GM20000 (cell line): ENCODE data around the gene STK17A.

Source experiments
- DNase-seq: peaks from one replicate; pipeline ENCODE4 v3.0.0; 2012; ENCODE audit warnings: low spot score
- TF ChIP-seq, protein P1 (sequence below): IDR thresholded peaks from 2 replicates; pipeline ENCODE4 v1.5.1; 2012; ENCODE audit warnings: mild to moderate bottlenecking, control low read depth; ENCODE audit errors: extremely low read depth, missing control alignments

Gene STK17A

GRCh38 chr7:43647673-43648472 is 65.0 kb downstream of the STK17A start:
- TF ChIP-seq, protein P1, sequence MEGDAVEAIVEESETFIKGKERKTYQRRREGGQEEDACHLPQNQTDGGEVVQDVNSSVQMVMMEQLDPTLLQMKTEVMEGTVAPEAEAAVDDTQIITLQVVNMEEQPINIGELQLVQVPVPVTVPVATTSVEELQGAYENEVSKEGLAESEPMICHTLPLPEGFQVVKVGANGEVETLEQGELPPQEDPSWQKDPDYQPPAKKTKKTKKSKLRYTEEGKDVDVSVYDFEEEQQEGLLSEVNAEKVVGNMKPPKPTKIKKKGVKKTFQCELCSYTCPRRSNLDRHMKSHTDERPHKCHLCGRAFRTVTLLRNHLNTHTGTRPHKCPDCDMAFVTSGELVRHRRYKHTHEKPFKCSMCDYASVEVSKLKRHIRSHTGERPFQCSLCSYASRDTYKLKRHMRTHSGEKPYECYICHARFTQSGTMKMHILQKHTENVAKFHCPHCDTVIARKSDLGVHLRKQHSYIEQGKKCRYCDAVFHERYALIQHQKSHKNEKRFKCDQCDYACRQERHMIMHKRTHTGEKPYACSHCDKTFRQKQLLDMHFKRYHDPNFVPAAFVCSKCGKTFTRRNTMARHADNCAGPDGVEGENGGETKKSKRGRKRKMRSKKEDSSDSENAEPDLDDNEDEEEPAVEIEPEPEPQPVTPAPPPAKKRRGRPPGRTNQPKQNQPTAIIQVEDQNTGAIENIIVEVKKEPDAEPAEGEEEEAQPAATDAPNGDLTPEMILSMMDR: no peak
- peak; percentile 31 for DNase-seq

GRCh38 chr7:43648473-43649406 is 65.8 kb downstream of the STK17A start:
- TF ChIP-seq, protein P1: no peak
- DNase-seq: peak; percentile 74

GRCh38 chr7:43649755-43650274 is 66.9 kb downstream of the STK17A start:
- DNase-seq: peak; percentile 65
- TF ChIP-seq, protein P1: no peak

DNA sequence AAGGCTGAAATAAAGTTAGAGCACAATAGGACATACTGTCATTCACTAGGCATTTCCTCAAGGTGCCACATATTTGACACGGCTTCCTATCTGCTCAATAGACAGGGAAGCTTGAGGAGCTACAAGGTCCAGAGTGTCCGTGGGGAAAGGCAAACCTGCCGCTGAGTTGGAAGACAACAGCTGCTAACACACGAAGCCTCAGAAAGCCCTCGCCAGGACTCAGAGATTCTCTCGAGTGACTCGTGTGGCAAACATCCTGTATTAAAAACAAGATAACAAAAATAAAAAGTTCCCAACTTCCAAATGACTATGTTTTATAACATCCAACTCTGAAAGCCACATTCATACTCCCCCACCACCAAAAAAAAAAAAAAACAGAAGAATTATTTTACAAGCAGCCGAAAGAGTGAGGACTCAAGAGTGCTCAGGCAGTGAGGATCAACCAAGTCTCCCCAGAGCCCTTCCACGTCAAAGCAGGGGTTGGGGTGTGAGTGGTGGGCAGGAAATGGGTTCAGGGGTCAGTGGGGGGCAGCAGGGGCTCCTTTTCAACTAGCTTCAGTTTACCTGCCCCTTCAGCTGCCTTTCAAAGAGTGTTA is 67.6 kb downstream of the STK17A start:
- no peak for DNase-seq

GRCh38 chr7:43652364-43652763 is 69.5 kb downstream of the STK17A start:
- no peak for DNase-seq
- TF ChIP-seq, protein P1: no peak

More for the DNA sequence above, 67.6 kb downstream of the STK17A start:
- TF ChIP-seq, protein P1: no peak

DNA sequence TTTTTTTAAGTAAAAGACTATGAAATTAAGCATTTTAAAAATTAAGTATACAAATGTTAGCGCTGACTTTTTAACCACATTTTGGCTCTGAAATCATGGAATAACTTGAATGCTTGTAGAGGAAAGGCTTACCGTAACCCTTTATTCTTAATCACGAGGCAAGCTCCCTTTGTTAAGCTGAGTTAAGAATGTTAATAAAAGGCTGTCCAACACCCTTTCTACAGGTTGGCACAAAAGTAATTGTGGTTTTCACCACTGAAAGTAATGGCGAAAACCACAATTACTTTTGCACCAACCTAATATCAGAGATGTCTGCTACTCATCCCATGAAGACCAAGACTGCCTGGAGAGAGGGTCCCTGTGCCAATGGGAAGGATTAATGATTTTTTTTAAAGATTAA is 70.6 kb downstream of the STK17A start:
- TF ChIP-seq, protein P1: no peak

More for the DNA sequence above, 70.6 kb downstream of the STK17A start:
- DNase-seq: no peak
